GM21529 (cell line): ENCODE results near the gene ARHGAP44.

Source experiments
- ATAC-seq: cut with Tn5 transposase; IDR thresholded peaks from one replicate; pipeline ENCODE4 v1.9.1; 2021; ENCODE audit not compliant: unreplicated experiment

Gene ARHGAP44, protein sequence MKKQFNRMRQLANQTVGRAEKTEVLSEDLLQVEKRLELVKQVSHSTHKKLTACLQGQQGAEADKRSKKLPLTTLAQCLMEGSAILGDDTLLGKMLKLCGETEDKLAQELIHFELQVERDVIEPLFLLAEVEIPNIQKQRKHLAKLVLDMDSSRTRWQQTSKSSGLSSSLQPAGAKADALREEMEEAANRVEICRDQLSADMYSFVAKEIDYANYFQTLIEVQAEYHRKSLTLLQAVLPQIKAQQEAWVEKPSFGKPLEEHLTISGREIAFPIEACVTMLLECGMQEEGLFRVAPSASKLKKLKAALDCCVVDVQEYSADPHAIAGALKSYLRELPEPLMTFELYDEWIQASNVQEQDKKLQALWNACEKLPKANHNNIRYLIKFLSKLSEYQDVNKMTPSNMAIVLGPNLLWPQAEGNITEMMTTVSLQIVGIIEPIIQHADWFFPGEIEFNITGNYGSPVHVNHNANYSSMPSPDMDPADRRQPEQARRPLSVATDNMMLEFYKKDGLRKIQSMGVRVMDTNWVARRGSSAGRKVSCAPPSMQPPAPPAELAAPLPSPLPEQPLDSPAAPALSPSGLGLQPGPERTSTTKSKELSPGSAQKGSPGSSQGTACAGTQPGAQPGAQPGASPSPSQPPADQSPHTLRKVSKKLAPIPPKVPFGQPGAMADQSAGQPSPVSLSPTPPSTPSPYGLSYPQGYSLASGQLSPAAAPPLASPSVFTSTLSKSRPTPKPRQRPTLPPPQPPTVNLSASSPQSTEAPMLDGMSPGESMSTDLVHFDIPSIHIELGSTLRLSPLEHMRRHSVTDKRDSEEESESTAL

DNA sequence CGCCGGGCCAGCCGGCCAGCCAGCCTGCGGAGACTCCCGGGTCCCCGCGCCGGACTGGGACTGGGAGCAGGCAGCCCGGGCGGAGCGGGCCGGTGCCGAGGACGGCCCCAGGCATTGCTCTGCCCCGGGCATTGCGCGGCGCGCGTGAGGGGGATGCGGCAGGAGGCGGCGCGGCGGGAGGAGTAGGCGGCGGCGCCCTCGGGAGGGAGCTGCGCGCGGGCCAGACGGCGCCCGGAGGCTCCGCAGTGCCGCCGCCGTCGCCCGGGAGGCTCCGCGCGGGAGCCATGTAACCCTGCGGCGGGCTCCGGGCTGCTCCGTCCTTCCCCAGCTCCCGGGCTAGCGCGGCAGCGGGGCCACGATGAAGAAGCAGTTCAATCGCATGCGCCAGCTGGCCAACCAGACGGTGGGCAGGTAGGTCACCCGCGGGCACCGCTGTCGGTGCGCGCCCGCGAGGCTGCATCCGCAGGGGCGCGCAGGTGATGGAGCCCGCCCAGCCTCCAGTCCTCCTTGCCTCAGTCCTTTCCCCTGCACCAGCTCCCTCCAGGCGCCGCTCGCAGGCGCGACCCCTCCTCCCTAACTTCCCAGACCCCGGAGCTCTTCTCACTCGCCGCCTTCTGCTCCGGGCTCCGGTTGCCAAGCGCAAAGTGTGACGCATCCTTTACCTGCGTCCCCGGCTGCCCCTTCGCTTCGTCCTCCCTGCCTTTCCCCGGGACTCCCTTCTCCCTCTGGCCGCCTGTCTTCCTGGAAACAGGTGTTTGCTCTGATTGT is at the start of gene ARHGAP44:
TSS of gene ARHGAP44 (plus strand) at position 18 of the 768 bp plus-strand sequence. CDS start at position 359, 341 bp downstream.
- ATAC-seq: peak; percentile 81

DNA sequence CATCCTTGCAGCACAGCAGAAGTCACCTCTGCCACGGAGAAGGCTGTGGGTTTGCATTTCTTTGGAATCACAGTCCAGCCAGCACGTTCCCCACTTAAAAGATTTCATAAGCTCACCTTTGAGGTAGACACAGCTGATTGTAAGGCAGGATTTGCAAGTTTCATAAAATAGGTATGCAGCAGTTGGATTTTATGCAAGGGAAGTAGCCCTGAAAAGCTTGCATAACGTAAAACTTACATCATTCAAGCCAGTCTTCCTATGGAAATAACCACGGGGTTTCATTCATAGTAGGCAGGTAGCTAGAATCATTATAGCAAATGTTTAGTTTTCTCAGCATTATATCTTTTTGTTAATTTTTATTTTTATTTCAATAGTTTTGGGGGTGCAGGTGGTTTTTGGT is 49.8 kb upstream of the ARHGAP44 start:
- ATAC-seq: no peak

DNA sequence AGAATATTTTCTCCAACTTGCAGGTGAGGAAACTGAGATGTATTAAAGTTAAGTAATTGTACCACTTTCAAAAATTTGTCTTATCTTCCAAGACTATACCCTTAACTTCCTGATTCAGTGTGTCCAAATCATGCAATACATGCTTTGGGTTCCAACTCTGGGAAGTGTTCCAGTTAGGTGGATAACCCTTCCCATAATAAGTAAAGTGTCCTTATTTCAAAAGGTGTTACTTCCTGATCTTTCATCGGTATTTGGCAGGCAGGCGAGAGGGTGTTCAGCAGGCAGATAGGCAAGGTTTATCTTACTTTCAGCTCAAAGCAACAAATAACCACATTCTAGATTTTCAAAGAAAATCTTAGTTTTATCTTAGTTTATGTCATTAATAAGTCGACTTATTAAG is 46.3 kb upstream of the ARHGAP44 start:
- ATAC-seq: no peak

DNA sequence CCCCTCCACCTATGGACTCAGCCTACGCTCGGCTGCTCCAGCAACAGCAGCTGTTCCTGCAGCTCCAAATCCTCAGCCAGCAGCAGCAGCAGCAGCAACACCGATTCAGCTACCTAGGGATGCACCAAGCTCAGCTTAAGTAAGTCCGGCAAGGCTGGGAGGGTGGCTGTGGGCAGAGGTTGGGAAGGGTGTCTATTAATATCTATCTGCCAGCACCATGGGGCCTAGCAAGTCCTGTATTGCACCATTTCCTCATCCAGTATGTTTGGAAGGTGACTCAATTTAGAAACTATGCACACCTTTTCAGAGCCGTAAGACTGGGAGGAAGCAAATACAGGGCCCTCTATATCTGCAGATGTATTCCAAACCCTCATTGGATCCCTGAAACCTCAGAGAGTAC is 45.0 kb upstream of the ARHGAP44 start:
- ATAC-seq: no peak

DNA sequence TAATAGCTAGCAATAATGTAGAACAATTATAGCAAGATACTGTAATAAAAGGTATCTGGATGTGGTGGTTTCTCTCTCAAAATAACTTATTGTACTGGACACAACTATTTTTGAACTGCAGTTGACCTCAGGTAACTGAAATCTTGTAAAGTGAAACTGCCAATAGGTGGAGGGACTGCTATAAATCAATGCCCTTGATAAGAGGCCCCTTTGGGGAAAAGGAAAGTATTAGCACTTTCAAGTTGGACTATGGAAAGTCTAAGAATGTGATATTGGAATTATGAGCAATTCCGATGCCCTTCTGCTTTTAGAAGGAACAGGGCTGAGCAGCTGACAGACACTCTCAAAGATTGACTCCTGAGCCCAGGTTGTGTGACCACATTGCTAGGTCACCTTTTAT is 44.5 kb upstream of the ARHGAP44 start:
- no peak for ATAC-seq

DNA sequence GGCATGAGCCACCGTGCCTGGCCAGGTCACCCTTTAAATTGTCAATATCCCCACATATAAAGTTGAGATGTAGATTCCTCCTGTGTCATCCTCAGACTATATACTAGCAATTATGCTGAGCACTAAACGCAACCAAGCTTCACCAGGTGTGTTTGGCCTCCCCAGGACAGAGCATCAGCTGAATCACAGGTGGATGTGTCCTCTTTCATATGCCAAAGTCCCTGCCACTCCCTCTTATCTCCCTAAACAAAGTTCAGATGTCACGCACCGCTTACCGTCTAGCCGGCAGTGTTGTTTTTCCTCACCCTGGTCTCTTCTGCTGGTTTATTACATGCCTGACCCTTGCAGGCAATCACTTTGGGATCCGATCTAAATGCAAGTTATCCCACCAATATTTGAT is 43.8 kb upstream of the ARHGAP44 start:
- ATAC-seq: no peak

DNA sequence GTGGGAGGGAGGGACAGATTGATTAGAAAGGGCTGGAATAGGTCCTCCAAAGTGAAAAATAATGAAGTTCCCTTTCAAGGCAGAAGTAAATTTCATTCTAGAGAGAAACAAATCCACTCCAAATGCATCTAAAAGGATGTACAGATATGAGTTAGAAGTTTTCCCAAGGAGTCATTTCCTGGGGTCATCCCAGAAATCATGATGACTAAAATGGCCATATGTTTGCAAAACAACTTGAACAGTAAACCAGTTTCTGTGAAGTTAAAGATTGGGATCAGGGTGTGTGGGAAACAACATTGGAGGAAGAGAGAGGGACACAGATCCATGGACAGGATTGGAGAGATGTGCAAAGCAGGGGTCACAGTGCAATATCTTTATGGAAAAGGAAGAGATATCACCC is 32.5 kb upstream of the ARHGAP44 start:
- ATAC-seq: no peak

DNA sequence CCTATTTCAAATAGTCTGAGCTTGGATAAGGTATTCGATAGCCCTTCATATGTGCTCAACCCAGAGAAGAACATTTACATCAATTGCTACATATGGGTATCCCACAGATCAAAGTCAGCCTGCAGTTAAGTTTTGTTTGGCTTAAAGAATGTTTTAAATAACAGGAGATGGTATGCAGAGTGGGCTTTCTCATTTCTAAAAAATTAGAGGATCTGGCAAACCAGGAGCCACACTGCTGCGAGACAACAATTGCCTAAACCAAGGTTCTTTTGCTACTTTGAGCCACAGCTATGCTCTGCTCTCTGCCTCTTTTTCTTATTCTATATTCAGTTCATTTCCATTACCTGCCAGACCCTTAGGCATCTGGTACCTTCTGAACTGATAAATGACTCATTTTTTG is 30.2 kb upstream of the ARHGAP44 start:
- no peak for ATAC-seq

DNA sequence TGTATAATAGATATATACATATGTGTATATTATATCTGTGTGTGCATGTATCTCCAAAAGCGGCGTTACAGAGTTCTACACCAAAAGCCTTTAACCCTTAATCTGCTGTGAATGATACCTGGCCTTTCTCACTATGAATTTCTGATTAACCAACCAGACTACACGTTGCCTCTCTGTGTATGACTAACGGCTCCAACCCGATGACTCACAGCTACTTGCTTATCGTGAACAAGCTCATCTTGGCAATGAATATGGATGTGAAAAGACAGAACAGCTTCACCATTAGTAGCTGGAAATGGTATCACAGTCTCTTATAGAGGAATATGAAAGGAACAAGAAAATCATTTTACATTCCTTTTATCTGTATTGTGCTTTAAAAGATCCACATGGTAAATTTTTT is 23.8 kb upstream of the ARHGAP44 start:
- no peak for ATAC-seq

DNA sequence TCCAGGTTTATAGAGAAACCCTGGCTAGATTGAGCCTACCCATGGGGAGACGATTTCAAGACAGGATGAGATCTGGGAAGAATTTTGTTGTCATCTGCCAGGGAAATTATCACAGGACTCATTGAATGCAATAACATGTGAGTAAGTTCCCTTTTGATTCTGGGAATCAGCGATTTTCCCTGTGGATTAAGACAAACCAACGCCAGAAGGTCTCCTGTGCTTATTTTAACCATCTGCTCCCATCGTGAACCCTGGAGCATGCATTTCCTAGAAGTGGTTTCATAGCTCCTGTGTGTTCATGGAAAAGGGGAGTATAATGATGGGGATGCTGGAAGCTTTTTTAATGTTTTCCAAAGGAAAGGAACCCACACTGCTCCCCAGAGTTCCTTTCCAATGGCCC is 21.0 kb upstream of the ARHGAP44 start:
- no peak for ATAC-seq

DNA sequence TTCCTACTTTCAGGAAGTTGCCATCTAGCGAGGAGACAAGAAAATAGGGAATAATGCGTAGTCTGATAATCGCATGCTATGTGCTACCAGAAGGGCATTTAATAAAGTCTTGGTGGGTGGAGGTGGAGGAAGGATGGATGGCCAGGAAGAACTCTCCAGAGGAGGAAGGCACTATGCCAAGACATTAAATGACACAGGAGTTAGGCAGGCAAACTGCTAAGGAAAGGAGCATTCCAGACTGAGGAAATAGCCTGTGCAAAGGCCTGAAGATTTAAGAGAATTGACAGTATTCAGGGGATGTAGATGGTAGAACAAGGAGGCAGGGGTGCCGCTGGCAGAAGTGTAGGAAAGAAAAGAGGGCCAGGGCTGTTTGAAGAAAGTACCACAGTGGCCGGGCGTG is 19.3 kb upstream of the ARHGAP44 start:
- no peak for ATAC-seq

DNA sequence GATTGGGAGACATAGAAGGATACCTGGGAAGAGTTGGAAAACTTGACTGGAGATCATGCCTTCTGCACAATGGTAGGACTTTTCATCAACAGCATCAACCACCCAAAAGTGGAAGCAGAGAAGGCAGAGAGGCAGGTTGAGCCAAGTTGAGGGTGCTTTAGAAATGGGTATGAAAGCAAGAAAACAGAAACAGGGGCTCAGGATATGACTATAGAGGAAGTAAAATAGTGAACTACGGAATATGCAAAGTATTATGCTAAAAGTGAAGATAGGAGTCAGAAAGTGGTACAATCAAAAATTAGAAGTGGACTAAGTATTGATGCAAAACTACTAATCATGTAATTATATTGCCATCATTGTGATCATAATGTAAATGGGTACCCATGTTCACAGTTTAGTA is 16.1 kb upstream of the ARHGAP44 start:
- peak; percentile 49 for ATAC-seq

DNA sequence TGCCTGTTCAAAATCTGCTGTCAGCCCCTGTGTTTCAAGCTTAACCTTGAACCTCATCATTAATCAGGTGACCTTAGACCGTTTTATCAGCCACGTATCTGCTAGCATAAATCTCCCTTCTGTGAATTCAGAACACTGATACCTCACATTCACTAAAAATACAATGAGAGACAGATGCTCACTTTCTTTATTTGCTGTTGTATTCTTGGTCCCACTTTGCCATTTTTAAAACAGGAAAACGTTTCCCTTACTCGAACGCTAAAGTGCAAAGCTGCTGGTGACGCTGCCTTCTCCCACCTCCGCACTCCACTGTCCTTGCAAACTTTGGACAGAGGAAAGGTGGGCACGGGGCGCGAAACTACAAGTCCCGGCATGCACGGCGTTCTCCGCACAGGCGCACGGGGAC is 220 bp upstream of the ARHGAP44 start:
- ATAC-seq: peak; percentile 85

DNA sequence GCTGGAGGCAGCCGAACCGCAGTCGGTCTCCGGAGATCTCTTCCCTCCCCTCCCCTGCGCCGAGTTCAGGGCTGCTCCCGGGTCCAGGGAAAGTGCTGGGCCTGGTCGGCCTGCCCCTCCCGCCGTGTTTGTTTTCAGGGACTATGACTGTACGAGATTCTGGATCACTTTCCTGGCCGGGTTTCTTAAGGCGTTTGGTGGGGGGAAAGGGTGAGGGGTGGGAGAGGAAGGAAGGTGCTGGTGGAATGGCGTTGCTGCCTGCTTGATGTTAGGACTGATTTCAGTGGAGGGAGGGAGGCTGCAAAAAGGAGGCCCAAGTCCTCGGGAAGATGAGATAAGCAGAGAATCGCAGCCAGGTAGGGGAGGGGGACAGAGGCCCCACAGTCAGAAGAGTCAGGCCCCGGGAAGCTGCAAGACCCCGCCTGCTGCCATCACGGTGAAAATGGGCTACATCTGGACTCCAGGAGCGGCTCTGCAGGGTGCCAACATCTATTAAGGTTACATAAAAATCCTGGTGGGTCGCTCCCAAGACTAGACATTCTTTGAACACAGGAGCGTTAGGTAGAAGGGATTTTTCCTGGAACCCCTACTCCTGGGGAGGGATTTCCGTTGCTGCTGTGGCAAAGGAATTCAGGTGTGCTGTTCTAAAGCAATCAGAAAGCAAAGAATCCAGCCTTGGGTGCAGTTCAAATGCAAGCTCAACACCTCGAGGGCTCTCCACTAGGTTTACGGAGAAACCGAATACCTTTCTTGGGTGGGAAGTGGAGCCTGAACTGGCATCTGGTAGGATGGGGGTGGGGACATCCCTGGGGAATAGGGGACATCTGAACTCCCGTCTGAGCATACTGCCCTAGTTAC is 1.2 kb downstream of the ARHGAP44 start:
- no peak for ATAC-seq

DNA sequence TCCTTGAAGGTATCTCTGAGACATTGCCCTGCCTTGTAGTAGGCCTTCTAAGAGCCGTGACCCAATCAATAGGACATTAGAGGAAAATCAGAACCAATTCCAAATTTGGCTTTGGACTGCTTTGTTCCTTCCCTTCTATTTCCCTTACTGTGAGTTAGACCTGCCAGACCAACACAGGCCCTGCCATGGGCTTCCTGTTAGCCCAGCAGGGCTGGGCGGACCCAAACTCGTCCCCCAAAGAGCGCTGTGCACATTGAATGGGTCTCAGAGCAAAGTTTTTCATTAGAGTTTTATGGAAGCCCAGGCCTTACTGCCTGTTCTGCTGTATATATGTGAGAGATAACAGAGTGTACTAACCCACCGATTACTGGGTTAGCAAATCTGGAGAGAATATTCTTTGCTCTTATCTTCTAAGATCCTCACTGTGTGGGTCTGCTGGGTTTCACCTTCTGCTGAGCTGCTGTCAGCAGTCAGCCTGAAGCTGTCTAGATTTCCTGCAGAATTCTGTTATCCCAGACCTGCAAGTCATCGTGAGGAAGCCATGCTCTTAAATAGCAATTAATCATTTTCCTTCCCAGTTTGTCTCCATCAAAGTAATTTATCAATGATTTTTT is 5.7 kb downstream of the ARHGAP44 start:
- no peak for ATAC-seq

DNA sequence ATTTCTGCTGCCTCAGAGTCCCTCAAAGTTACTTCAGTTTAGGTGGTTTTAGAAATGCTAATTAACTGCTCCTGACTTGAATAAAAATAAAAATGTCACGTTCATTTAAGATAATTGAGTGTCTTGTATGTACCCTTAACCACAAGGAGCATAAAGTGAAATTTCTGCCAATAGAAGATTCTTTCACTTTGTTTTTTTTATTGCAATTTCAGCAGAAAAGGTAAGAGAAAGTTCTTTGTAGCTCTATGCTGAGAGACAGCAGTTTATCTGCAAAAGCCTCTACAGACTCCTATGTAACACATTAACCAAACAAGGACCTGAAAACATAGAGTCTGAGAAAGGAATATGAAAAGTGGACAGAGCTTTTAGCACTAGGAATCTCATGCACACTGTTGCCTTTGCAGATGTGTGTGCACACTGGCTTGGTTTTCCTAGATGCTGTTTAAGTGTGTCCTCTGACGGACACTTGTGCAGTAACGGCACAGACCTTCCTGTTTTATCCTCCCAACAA is 11.6 kb downstream of the ARHGAP44 start:
- ATAC-seq: no peak

DNA sequence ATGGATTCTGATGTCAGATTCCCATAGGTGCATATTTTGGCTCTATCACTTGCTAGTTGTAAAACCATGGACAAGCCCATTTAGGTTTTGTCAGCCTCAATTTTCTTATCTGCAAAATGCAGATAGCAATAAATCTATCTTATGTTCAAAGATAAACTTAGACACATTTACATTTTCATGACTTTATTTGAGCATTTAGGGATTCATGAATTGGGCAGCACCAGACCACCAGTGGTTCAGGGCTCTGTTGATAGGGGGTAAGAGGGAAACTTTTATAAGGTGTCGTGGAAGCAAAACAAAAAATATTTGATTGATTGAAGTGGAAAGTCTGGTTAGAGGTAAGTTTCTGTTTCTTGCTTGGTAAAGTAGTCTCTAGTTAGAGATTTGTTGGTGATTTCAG is 17.3 kb downstream of the ARHGAP44 start:
- no peak for ATAC-seq

DNA sequence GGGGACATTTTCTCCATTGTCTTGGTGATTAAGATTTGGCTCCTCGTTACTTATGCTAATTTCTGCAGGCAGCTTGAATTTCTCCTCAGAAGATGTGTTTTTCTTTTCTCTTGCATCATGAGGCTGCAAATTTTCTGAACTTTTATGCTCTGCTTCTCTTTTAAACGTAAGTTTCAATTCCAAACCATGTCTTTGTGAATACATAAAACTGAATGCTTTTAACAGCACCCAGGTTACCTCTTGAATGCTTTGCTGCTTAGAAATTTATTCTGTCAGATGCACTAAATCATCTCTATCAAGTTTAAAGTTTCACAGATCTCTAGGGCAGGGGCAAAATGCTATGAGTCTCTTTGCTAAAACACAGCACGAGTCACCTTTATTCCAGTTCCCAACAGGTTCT is 19.4 kb downstream of the ARHGAP44 start:
- ATAC-seq: no peak

DNA sequence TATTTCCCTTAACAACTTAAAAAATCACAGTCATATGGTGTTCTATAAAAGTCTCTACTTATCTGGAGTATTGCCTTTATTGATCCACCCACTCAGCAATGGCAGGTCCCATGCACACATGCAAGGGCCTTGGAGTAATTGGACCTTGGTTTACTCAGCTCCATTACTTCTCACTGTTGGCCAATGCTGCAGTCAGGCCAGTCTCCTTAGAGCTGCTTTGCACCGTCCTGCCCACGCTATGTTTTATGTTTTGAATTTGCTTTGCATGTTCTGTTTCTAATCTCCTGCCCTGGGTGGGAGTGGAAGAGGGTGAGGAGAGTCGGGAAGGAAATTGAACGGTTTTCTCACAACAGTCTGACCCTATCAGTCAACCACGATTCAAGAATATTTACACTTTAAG is 23.6 kb downstream of the ARHGAP44 start:
- ATAC-seq: no peak

DNA sequence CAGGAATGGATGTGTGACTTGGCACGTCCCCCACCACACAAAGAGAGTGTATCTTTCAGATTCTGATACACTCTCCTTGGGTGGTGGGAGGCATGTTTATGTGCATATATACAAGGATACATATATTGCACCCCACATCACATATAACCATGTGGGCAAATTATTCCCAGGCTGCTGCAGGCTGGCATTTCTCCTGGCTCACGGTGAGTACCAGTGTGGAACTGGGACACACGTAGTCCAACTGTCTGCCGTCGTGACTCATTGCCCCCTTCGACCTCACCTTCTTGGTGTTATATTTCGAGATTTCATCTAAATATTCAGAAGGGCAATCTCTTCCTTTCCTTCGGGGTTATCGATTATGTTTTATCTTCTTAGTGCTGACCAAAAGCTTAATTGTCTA is 24.4 kb downstream of the ARHGAP44 start:
- no peak for ATAC-seq
